Left ventricle myocardium inferior (tissue), 1 donor: ENCODE data around the gene DENND4C. TPM values are rescaled to one million over a fixed set of nuclear protein-coding genes. Genes with fewer than 3 reads are reported as not detected.
"Not testable (repeated sequence)": the region's sequence is repeated elsewhere in the genome, so short reads cannot be mapped to it uniquely, and the experiment has no call there.

ENCODE experiments used
- DNase-seq: peaks from one replicate; pipeline ENCODE4 v3.0.0-alpha.2; 2020
- H3K27ac ChIP-seq: fragments of 200-600 bp; replicated peaks from 2 replicates; pipeline ENCODE4 v1.8.0; 2021
- H3K27me3 ChIP-seq: fragments of 200-600 bp; 2 replicates; pipeline ENCODE4 v1.8.0; 2021; ENCODE audit warnings: low read depth
- H3K36me3 ChIP-seq: fragments of 200-600 bp; 2 replicates; pipeline ENCODE4 v1.8.0; 2021
- H3K4me1 ChIP-seq: fragments of 200-600 bp; 2 replicates; pipeline ENCODE4 v1.8.0; 2021
- H3K4me3 ChIP-seq: fragments of 200-600 bp; 2 replicates; pipeline ENCODE4 v1.8.0; 2021; ENCODE audit warnings: mild to moderate bottlenecking, moderate library complexity
- H3K9me3 ChIP-seq: fragments of 200-600 bp; replicated peaks from 2 replicates; pipeline ENCODE4 v1.8.0; 2021
- intact Hi-C: fragments of 100-400 bp; cut with micrococcal nuclease; formaldehyde crosslinking; loops from one replicate; pipeline ENCODE4 v1.11.0; 2022
- total RNA-seq: library from RNA; stranded (reverse); fragmentation: NEBNext Ultra II Directional; extraction: Animal tissue kit (Norgen Biotek cat#: 25700); gene quantifications from one replicate; pipeline ENCODE4 v1.2.1, GENCODE V29; 2021
- TF ChIP-seq, protein P1 (sequence below): fragments of 200-600 bp; IDR thresholded peaks from 2 replicates; pipeline ENCODE4 v1.8.0; 2021; ENCODE audit warnings: antibody characterized with exemption, mild to moderate bottlenecking, borderline replicate concordance
- donor health status: DM: no; HTN: yes; CAD: no; lungs with severe emphysema.

Gene DENND4C
- total RNA-seq, 1 donor from 2014 or later: 20.8 TPM

- Histone ChIP-seq H3K9me3 (no peaks in the 10 kb centered on the region), H3K27ac (no peak overlapping the region), H3K4me3 (no peak overlapping the region), H3K36me3 (no peaks in the 10 kb centered on the region), H3K27me3 (no peaks in the 10 kb centered on the region), H3K4me1 (peaks cover 2% of the 10 kb centered on the region)
- intact Hi-C loops: no loop called here
- TF ChIP-seq, protein P1, sequence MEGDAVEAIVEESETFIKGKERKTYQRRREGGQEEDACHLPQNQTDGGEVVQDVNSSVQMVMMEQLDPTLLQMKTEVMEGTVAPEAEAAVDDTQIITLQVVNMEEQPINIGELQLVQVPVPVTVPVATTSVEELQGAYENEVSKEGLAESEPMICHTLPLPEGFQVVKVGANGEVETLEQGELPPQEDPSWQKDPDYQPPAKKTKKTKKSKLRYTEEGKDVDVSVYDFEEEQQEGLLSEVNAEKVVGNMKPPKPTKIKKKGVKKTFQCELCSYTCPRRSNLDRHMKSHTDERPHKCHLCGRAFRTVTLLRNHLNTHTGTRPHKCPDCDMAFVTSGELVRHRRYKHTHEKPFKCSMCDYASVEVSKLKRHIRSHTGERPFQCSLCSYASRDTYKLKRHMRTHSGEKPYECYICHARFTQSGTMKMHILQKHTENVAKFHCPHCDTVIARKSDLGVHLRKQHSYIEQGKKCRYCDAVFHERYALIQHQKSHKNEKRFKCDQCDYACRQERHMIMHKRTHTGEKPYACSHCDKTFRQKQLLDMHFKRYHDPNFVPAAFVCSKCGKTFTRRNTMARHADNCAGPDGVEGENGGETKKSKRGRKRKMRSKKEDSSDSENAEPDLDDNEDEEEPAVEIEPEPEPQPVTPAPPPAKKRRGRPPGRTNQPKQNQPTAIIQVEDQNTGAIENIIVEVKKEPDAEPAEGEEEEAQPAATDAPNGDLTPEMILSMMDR: no peak
- DNase-seq: no peak
Measured at GRCh38 chr9:19385786-19386501, 155.5 kb downstream of the DENND4C start.

GRCh38 chr9:19386502-19387044 is 156.1 kb downstream of the DENND4C start:
- H3K27me3 ChIP-seq: no peaks in the 10 kb centered on the region
- no peaks in the 10 kb centered on the region for H3K36me3 ChIP-seq
- intact Hi-C loops: no loop called here
- no peak overlapping the region for H3K27ac ChIP-seq
- DNase-seq: no peak
- no peaks in the 10 kb centered on the region for H3K9me3 ChIP-seq
- H3K4me1 ChIP-seq: no peaks in the 10 kb centered on the region
- TF ChIP-seq, protein P1: no peak
- H3K4me3 ChIP-seq: no peak overlapping the region

DNA sequence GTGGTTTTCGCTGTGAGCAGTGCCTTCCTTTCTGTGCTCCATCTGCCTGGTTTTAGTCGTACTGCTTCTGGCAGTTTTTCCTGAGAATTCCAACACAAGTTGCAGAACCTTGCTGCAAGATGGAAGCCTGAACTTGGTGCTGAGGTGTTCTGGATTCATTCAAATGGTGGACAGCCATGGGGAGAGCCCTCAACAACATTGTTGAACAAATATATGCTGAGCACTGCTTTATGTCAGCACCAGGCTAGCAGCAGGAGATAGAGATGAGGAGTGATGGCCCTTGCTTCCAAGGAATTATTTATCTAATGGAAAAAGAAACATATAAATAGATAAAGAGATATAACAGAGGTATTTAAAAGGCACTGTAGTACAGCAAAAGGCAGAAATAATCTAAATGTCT is 156.8 kb downstream of the DENND4C start:
- H3K27me3 ChIP-seq: no peaks in the 10 kb centered on the region
- no peaks in the 10 kb centered on the region for H3K36me3 ChIP-seq
- H3K9me3 ChIP-seq: no peaks in the 10 kb centered on the region
- intact Hi-C loops: no loop called here
- TF ChIP-seq, protein P1: no peak
- no peak for DNase-seq
- no peak overlapping the region for H3K27ac ChIP-seq
- H3K4me3 ChIP-seq: no peak overlapping the region
- H3K4me1 ChIP-seq: no peaks in the 10 kb centered on the region

DNA sequence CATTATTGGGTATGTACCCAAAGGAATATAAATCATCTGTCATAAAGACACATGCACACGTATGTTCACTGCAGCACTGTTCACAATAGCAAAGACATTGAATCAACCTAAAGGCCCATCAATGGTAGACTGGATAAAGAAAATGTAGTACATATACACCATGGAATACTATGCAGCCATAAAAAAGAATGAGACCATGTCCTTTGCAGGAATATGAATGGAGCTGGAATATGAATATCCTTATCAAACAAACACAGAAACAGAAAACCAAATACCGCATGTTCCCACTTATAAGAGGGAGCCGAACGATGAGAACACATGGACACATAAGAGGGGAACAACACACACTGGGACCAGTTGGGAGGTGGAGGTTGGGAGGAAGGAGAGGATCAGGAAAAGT is 159.0 kb downstream of the DENND4C start:
- intact Hi-C loops, DNase-seq, H3K27me3 ChIP-seq, H3K4me1 ChIP-seq, H3K27ac ChIP-seq, H3K4me3 ChIP-seq, H3K9me3 ChIP-seq, H3K36me3 ChIP-seq: not testable (repeated sequence)

- TF ChIP-seq, protein P1: no peak
- Histone ChIP-seq H3K36me3 (no peaks in the 10 kb centered on the region), H3K4me3 (no peak overlapping the region), H3K27ac (no peak overlapping the region), H3K27me3 (no peaks in the 10 kb centered on the region), H3K4me1 (no peaks in the 10 kb centered on the region), H3K9me3 (peaks cover 3% of the 10 kb centered on the region)
- DNase-seq: no peak
- intact Hi-C loops: no loop called here
Measured at GRCh38 chr9:19397845-19398244, 167.4 kb downstream of the DENND4C start.

DNA sequence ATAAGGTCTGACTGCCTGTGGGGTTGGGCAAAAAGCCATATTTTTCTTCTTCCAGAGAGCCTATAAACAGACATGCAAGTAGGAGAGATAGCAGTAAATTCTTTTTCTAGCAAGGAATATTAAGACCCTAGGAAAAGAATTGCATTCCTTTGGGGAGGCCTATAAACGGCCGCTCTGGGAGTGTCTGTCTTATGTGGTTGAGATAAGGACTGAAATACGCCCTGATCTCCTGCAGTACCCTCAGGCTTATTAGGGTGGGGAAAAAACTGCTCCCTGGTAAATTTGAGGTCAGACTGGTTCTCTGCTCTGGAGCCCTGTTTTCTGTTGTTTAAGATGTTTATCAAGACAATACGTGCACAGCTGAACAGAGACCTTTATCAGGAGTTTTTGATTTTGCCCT is 172.7 kb downstream of the DENND4C start:
- DNase-seq, intact Hi-C loops: not testable (repeated sequence)

More for the DNA sequence above, 172.7 kb downstream of the DENND4C start:
- not testable (repeated sequence) for H3K4me1 ChIP-seq, H3K27ac ChIP-seq, H3K36me3 ChIP-seq, H3K4me3 ChIP-seq, H3K27me3 ChIP-seq
- H3K9me3 ChIP-seq: peaks cover 13% of the 10 kb centered on the region
